Measurements from ENCODE around the gene ARID4A. TPM values are rescaled to one million over a fixed set of nuclear protein-coding genes. Genes with fewer than 3 reads are reported as not detected.

Gene ARID4A
- total and polyA plus RNA-seq, 9 of the 15 experiments (the other 6 are each of a cell fraction or from before 2014, with no cell fraction given): 2.4 to 11.5 (median 8.7) TPM

- Histone ChIP-seq H3K4me2 (ENCODE audit: insufficient read depth, low read length) (no peak overlapping the region), H3K4me1 (replicated peaks in 1 of 2; ENCODE audit: control insufficient read depth in 2 of 2, insufficient read depth in 2 of 2, low read length in 2 of 2) (no peaks in the 10 kb centered on the region), H3K79me2 (ENCODE audit: control insufficient read depth, insufficient read depth, low read length) (no peaks in the 10 kb centered on the region), H3K27me3 (ENCODE audit: control insufficient read depth in 2 of 2, insufficient read depth in 2 of 2, low read length in 2 of 2) (no peaks in the 10 kb centered on the region), H3K9me1 (ENCODE audit: control insufficient read depth, insufficient read depth, low read length) (no peaks in the 10 kb centered on the region), H4K20me1 (replicated peaks; ENCODE audit: control insufficient read depth, insufficient read depth, low read length) (no peaks in the 10 kb centered on the region), H3K9me3 (replicated peaks; ENCODE audit: control insufficient read depth, insufficient read depth, low read depth, low read length) (no peaks in the 10 kb centered on the region), H3K9ac (ENCODE audit: insufficient read depth in 1 of 2, low read depth in 2 of 2, low read length in 2 of 2) (no peak overlapping the region), H3K27ac (ENCODE audit: extremely low read depth, low read depth, low read length) (no peak overlapping the region), H2AFZ (ENCODE audit: low read depth, low read length) (no peak overlapping the region), H3K36me3 (ENCODE audit: control insufficient read depth, insufficient read depth, low read length) (peaks cover 7% of the 10 kb centered on the region; the same call in 1 of the 3 replicates), H3K4me3 (no peak overlapping the region)
- TF ChIP-seq CTBP1 (IDR thresholded peaks at IDR 0.05; ENCODE audit: borderline replicate concordance) (no peak), POLR3A (IDR thresholded peaks at IDR 0.05; ENCODE audit: borderline replicate concordance, extremely low read depth, insufficient read depth, insufficient read length) (no peak), ZNF140 (CRISPR knock-in tag; IDR thresholded peaks at IDR 0.05) (no peak)
- TF ChIP-seq, protein P1, sequence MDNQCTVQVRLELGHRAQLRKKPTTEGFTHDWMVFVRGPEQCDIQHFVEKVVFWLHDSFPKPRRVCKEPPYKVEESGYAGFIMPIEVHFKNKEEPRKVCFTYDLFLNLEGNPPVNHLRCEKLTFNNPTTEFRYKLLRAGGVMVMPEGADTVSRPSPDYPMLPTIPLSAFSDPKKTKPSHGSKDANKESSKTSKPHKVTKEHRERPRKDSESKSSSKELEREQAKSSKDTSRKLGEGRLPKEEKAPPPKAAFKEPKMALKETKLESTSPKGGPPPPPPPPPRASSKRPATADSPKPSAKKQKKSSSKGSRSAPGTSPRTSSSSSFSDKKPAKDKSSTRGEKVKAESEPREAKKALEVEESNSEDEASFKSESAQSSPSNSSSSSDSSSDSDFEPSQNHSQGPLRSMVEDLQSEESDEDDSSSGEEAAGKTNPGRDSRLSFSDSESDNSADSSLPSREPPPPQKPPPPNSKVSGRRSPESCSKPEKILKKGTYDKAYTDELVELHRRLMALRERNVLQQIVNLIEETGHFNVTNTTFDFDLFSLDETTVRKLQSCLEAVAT (IDR thresholded peaks at IDR 0.05): no peak
- no TSS peak for BruUV-seq (replicated peaks)
- 78% methylated on average over 3 of the region's 3 CpGs for WGBS (ENCODE audit: insufficient coverage, low coverage, missing lambda C conversion rate)
- no peak for FAIRE-seq
- in situ Hi-C loops (cut with MboI) (no loop called here), intact Hi-C loops (cut with micrococcal nuclease) (no loop called here)
- POLR2A ChIA-PET: no interaction called here
- CTCF ChIA-PET (ENCODE audit: low intra/inter-chr PET ratio): no interaction called here
- ATAC-seq: no peak
- DNase-seq (ENCODE audit: extremely low read depth in 1 of 4, low spot score in 3 of 4): no peak
Observed at GRCh38 chr14:58401587-58401986, 103.2 kb downstream of the ARID4A start.

GRCh38 chr14:58408681-58409215 is 110.4 kb downstream of the ARID4A start:
- Histone ChIP-seq H3K9ac (ENCODE audit: insufficient read depth in 1 of 2, low read depth in 2 of 2, low read length in 2 of 2) (no peak overlapping the region), H3K27ac (ENCODE audit: extremely low read depth, low read depth, low read length) (no peak overlapping the region), H3K36me3 (ENCODE audit: control insufficient read depth, insufficient read depth, low read length) (peaks cover 59% of the 10 kb centered on the region; the same call in 2 of the 3 replicates), H3K9me1 (ENCODE audit: control insufficient read depth, insufficient read depth, low read length) (no peaks in the 10 kb centered on the region), H3K4me3 (no peak overlapping the region), H3K9me3 (replicated peaks; ENCODE audit: control insufficient read depth, insufficient read depth, low read depth, low read length) (no peaks in the 10 kb centered on the region), H2AFZ (ENCODE audit: low read depth, low read length) (no peak overlapping the region), H3K4me1 (replicated peaks in 1 of 2; ENCODE audit: control insufficient read depth in 2 of 2, insufficient read depth in 2 of 2, low read length in 2 of 2) (no peaks in the 10 kb centered on the region), H3K79me2 (ENCODE audit: control insufficient read depth, insufficient read depth, low read length) (peaks cover 7% of the 10 kb centered on the region; the same call in 2 of the 3 replicates), H4K20me1 (replicated peaks; ENCODE audit: control insufficient read depth, insufficient read depth, low read length) (no peaks in the 10 kb centered on the region), H3K27me3 (ENCODE audit: control insufficient read depth in 2 of 2, insufficient read depth in 2 of 2, low read length in 2 of 2) (no peaks in the 10 kb centered on the region), H3K4me2 (ENCODE audit: insufficient read depth, low read length) (no peak overlapping the region)
- in situ Hi-C loops (cut with MboI) (no loop called here), intact Hi-C loops (cut with micrococcal nuclease) (no loop called here)
- TF ChIP-seq COPS2 (conservative IDR thresholded peaks at IDR 0.05): no peak
- no peak for FAIRE-seq
- no peak for DNase-seq (ENCODE audit: extremely low read depth in 1 of 4, low spot score in 3 of 4)
- ATAC-seq: no peak
- 97% methylated on average over 3 of the region's 3 CpGs for WGBS (ENCODE audit: insufficient coverage, low coverage, missing lambda C conversion rate)
- BruUV-seq (replicated peaks): TSS peak; percentile 28
- POLR2A ChIA-PET: no interaction called here
- CTCF ChIA-PET (ENCODE audit: low intra/inter-chr PET ratio): no interaction called here
